ENCODE measurements around the gene ZSWIM3. TPM values are rescaled to one million over a fixed set of nuclear protein-coding genes. Genes with fewer than 3 reads are reported as not detected.

Gene ZSWIM3
- total and polyA plus RNA-seq, 2 of the 13 experiments (the other 11 are each of a cell fraction or from before 2014, with no cell fraction given): 5.2 to 5.8 TPM

DNA sequence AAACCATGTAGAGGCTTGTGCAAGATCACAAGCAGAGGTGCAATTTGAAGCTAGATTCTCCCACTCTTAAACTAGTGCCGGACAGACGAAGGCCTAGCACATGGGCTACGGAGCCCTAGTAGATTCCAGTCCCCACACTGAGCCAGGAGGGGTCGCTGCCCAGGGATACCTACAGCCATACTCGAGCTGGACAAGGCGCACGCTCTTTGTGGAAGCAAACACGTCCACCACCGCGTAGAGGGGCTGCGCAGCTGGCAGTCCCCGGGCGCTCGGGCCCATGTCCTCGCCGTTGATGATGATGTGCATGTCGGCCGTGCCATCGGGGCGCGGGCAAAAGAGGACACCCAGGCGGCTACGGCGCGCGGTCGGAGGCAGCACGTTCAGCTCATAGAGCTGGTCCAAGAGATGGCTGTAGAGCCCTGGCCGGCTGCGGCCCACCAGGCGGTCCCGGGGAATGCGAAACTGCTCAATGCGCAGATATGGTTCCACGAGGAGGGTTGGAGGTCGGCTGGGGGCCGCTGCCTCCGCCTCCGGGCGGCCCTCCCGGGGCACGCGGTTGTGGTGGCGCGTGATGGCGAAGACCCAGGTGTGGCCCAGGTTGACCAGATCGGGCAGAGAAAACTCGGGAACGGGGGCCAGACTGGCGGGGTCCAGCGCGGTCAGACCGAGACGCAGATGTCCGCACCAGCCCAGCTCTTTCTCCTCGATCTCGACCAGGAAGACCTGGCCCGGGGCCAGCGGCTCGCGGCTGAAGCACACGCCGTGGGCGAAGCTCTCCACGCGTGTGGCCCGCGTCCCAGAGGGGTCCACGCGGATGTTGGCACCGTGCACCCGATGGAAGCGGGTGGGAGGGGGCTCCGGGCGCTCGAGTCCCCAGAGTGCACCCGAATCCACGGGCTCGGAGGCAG, 32.9 kb downstream of the ZSWIM3 start (continued):
- no peak for TF ChIP-seq PCBP2 (optimal IDR thresholded peaks at IDR 0.05; ENCODE audit: low read depth, low read length, poor library complexity, severe bottlenecking)
- 0 out of 2 replicates have a peak, but pooled peaks have one; percentile 56 for TF ChIP-seq ZNF878 (CRISPR knock-in tag; IDR thresholded peaks at IDR 0.05)
- no peak; the same call in 1 of the 2 replicates for TF ChIP-seq ZNF782 (CRISPR knock-in tag; IDR thresholded peaks at IDR 0.05; ENCODE audit: borderline replicate concordance)
- TF ChIP-seq PITX1 (CRISPR knock-in tag; IDR thresholded peaks at IDR 0.05): no peak; the same call in 1 of the 2 replicates
- TF ChIP-seq TP53 (CRISPR knock-in tag; conservative IDR thresholded peaks at IDR 0.05): no peak
- peak; percentile 93 for TF ChIP-seq ZNF33B (CRISPR knock-in tag; IDR thresholded peaks at IDR 0.05)
- TF ChIP-seq NRL (CRISPR knock-in tag; IDR thresholded peaks at IDR 0.05; ENCODE audit: borderline replicate concordance): no peak; the same call in 1 of the 2 replicates
- no peak for TF ChIP-seq NR3C1 (CRISPR knock-in tag; IDR thresholded peaks at IDR 0.05)
- TF ChIP-seq ZNF547 (CRISPR knock-in tag; IDR thresholded peaks at IDR 0.05): peak; percentile 79; the same call in 1 of the 2 replicates
- no peak for TF ChIP-seq ZNF562 (CRISPR knock-in tag; IDR thresholded peaks at IDR 0.05; ENCODE audit: borderline replicate concordance)
- TF ChIP-seq ZBTB34 (CRISPR knock-in tag; IDR thresholded peaks at IDR 0.05): no peak
- TF ChIP-seq NR1H2 (CRISPR knock-in tag; IDR thresholded peaks at IDR 0.05; ENCODE audit: borderline replicate concordance, low read depth): 0 out of 2 replicates have a peak, but pooled peaks have one; percentile 16
- TF ChIP-seq ZBTB42 (CRISPR knock-in tag; IDR thresholded peaks at IDR 0.05): peak; percentile 85; the same call in 1 of the 2 replicates
- TF ChIP-seq ATF7 (IDR thresholded peaks at IDR 0.05): no peak
- no peak; the same call in 1 of the 2 replicates for TF ChIP-seq ATF7 (CRISPR knock-in tag; IDR thresholded peaks at IDR 0.05)
- TF ChIP-seq ZNF770 (CRISPR knock-in tag; IDR thresholded peaks at IDR 0.05): 0 out of 2 replicates have a peak, but pooled peaks have one; percentile 7
- TF ChIP-seq NFKB2 (CRISPR knock-in tag; IDR thresholded peaks at IDR 0.05; ENCODE audit: borderline replicate concordance): no peak
- TF ChIP-seq KDM5B (CRISPR knock-in tag; IDR thresholded peaks at IDR 0.05; ENCODE audit: borderline replicate concordance): peak; percentile 93
- peak; percentile 89; the same call in 1 of the 2 replicates for TF ChIP-seq ZNF619 (CRISPR knock-in tag; IDR thresholded peaks at IDR 0.05)
- no peak for TF ChIP-seq ZNF260 (CRISPR knock-in tag; IDR thresholded peaks at IDR 0.05; ENCODE audit: borderline replicate concordance, low read depth)
- TF ChIP-seq ZNF264 (CRISPR knock-in tag; IDR thresholded peaks at IDR 0.05): peak; percentile 61; the same call in 1 of the 2 replicates
- 0 out of 2 replicates have a peak, but pooled peaks have one; percentile 8 for TF ChIP-seq ZSCAN12 (CRISPR knock-in tag; IDR thresholded peaks at IDR 0.05)
- peak; percentile 91 for TF ChIP-seq SALL1 (CRISPR knock-in tag; IDR thresholded peaks at IDR 0.05)
- TF ChIP-seq TSC22D2 (CRISPR knock-in tag; IDR thresholded peaks at IDR 0.05; ENCODE audit: borderline replicate concordance): peak; percentile 93; the same call in 1 of the 2 replicates
- no peak for TF ChIP-seq NCOA5 (CRISPR knock-in tag; IDR thresholded peaks at IDR 0.05)
- no peak for TF ChIP-seq CCAR2 (optimal IDR thresholded peaks at IDR 0.05; ENCODE audit: low read depth, low read length)
- 0 out of 2 replicates have a peak, but pooled peaks have one; percentile 47 for TF ChIP-seq ZFP1 (CRISPR knock-in tag; IDR thresholded peaks at IDR 0.05)
- peak; percentile 37 for TF ChIP-seq ZSCAN21 (CRISPR knock-in tag; IDR thresholded peaks at IDR 0.05; ENCODE audit: borderline replicate concordance)

All from HepG2 (cell line).